KBM-7 (cell line): Measurements from ENCODE around the gene DNHD1.
A peak's percentile ranks its signal among the peaks of the same experiment; 100 is the strongest.

ENCODE experiments used
- DNase-seq: peaks from one replicate; pipeline ENCODE4 v3.0.0-alpha.2; 2015
- in situ Hi-C: fragments of 300-500 bp; cut with MboI; formaldehyde crosslinking; loops from 2 replicates; pipeline ENCODE4 v1.14.3; 2020; ENCODE audit warnings: low sequenced_read_pairs, low pct_unique_long_range_greater_than_20kb, mixed read lengths

Gene DNHD1, protein sequence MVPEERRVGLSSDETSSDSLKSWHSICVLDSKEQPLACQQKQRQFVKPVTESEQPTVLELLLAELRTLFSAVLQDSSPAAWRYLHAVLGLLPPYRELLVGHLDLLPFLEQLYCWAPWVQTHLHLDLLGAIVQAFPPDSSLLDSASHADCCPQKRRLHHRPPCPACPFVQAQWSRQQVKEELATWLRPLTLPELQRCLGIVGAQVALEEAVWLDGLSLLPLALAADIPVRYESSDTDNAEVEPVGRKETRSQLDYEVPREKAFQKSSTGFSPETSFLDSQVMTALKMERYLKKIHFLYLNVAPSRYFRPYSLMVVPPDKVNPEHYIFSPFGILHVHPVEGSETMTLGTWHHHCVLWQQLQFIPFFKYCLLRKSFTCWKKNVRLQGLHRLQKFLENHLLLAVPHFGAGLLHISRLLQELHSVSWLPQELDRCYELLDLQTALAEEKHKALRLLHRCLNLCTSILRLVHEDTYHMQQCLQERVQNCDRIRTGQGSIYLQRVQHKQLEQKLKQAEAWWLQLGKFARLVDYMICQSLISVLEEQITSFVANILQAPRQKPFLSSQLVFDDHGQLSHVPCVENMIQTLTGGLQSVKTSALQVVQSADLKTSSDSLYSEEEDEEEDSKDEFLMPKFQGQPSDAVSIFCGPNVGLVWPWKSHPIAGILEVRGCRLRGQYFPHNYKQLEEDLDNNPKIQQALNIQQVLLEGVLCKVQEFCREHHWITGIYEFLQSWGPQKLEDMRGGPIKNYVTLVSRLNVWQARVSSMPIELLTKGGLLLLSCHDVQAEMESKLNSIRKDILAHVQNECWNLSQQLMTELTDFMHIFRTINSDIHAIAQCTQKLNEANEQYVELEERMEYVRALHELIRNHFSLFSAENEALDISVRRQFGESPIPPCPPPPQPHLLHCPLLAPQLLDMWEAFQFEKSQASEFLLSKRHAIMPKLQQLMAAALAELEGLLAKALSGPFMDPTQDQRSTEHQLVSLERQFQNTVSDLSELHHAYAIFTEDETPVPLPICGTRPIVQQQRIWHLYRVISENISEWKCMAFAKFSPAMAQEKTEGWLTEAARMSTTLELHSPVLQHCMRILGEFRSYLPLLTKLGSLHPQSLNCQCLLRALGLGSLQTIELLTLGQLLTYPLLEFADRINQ (N-terminal part only)

DNA sequence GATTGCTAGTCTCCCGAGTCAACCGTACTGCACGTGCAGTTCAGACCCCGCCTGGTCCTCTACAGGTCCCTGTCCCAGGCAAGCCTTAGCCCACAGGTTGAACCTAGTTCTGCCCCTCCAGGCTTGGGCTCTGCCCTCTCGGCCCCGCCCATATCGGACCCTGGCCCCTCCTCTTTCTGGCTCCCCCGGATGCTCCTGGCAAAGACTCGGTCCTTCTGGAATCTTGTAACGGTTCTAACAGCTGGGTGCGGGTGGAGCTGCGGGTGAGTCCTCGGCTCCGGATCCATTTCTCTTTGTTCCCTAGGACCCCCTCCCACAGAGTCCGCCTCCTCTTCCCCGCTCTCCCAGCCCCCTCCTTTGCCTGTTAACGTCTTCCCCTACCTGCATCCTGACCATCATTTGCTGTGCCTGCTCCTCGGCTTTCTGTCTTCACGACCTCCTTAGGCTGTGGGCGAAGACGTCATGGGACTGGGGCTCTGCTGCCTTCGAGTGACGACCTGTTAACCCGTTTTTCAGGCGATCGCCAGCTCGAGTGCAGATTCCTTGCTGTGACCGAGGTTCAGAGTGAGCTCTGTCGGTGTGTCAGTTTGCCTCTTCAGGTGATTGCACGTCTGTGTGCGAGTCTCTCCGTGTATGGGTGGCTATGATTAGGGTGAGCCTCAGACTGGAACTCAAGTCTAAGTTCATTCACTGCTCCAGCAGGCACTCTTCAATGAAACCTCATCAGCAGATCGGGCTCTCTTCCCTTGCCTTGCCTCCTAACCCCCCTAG, at the start of gene DNHD1:
TSS of gene DNHD1 (plus strand) at position 212 of the 771 bp plus-strand sequence. CDS start 936 bp downstream, outside the sequence.
- in situ Hi-C loops = no loop called here
- no peak for DNase-seq

DNA sequence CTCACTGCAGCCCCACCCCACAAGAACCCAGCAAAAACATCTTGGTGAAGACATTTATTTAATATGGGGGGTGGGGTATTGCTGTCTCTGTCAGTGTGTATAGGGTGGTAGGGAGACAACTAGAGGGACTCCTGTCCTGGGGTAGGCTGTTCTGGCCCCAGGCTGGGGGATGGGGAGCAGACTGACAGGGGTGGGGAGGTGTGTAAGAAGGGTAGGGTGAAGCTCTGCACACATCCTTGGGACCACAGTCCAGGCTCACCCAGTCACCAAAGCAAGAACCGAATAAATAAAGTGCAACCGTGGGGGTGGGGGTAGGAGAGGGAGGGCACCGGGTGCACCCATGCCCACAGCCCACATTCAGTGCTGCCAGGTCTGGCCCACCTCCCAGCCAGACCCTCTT, 48.5 kb upstream of the DNHD1 start:
- in situ Hi-C loops = no loop called here
- no peak for DNase-seq

DNA sequence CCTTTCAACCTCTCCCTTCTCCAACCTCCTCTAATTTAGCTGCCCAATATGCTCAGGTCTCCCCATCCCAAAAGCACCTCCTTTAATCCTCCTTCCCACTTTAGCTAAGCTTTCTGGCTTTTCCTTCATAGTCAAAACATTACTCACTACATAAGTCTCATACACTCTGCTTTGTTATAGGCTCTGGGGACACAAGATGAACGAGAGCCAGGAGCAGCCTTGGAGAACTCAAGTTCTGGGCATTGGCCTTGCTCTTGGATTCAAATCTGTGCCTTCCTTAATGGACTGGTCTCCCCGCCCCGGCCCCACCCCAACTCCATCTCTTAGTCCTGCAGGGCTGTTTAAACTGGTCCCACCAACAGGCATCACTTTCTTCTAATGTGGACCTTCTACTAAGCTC, 44.9 kb upstream of the DNHD1 start:
- no peak for DNase-seq
- in situ Hi-C loops = no loop called here

DNA sequence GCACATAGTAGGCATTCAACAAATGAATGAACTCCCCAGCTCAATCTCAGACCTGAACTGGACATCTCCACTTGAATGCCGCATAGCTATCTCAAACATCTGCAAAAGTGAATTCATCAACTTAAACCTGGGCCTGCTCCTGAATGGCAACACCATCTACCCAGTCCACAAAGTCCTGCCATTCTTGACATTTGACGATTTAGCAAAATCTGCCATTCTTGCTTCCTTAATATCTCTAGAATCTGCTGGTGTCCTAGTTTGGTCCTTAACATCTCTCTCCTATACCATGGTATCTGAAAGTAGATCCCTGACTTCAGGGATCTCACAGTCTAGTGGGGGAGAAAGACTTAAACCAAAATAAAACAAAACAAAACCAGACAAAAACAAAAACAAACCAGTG, 43.9 kb upstream of the DNHD1 start:
- DNase-seq = no peak
- in situ Hi-C loops = no loop called here

DNA sequence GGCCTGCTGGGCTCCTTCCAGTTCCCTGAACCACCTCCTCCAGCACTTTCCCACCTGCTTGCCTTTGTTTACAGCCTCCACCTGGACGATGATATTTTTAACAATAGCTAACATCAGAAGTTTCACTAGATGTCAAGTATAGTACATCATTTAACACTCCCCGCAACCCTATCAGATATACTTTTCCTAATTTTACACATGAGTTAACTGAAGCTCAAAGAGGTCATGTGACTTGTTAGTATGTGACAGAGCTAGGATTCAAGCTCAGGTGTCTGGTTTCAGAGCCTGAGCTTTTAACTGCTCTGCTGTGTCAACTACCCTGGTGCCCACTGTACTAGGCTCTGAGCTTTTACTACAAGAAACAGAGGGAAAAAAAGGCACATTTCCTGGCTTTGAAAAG, 42.0 kb upstream of the DNHD1 start:
- DNase-seq = no peak
- in situ Hi-C loops = no loop called here

DNA sequence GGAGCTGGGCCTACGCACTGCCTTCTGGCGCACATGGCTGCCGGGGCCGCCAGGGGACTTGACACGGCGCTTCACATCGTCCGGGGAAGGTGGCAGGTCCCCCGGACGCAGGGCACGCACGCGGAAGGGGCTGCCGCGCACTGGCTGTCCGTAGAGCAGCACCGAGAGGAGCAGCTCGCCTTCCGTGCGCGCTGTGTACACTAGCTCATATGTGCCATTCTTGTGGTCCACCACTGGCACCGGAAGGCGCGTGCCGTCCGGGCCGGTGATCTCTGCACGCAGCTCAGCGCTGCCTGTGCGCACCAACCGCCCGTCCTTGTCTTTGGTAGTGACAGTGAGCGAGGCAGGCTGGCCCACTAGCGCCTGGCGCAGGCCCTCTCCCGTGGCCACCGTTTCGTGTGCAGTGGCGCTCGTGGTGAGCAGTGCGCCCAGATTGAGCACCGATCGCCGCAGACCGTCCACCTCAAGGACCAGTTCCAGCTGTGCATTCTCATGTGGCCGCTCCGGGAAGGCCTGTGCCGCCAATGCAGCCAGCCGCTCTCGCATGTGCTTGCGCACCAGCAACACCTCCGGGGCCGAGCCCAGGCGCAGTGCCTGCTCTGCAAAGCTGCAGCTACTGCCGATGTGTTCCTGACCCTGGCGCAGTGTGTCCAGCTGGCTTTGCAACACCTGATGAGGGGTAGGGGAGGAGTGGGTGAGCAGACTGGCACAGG, 40.6 kb upstream of the DNHD1 start:
- no peak for DNase-seq
- in situ Hi-C loops = no loop called here

DNA sequence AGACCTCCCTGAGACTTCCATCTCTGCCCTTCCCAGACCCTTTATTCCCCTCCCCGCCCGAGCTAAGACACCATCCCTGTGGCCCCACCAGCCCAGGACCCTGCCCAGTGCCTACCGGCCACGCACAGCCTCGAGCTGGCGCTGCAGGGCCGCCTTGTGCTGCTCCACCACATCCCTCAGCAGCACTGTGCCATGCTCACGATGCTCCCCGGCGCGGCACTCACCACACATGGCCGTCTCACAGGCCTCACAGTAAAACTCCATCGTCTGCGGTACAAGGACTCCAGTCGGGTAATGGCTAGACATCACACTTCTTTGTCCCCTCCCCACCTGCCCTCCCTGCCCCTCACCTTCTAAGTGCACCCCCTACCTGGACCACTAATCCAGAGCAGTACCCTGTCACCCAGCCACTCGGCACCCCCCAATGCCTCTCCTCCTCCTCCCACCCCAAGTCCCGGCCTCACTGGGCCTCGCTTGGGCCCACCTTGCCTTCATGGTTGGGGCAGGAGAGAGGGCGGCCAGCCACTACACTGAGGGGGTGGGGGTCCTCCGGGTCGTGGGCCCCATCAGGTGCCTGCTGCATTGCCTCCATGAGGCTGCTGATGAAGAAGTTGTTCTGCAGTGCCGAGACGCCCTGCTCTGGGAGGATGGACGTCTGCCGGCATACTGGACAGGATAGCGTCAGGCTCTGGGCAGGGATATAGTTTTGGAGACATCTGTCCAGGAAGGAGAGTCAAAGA, 39.3 kb upstream of the DNHD1 start:
- DNase-seq = no peak
- in situ Hi-C loops = no loop called here

DNA sequence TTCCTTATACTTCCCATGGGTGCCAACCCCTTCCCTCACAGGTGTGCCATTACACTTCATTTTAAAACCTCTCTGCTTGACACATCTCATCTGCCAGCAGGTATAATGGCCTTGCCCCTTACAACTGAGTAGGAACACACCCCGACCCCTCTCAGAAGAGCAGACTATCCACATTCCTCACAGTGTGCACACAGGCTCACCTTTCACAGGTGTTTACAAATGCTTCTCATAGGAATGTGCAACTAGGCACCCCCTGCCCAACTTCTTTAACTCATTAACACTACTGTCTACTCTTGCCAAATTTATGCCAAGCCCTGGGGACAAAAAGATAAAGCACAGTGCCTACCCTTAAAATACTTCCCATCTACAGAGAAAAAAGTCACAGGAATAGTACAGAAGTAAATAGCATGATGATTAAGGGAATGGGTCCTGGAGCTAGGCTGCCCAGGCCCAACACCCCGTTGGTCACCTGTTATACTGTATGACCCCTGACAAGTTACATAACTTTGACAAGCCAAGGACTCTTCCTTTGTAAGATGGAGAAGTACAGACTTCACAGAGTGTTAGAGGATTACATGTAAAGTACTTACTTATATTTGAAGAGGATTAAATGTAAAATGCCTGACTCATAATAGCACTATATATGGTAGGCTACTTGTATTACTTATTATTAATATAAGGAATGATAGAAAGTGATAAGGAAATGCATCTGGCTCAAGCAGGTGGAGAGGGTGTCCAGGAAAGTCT, 38.6 kb upstream of the DNHD1 start:
- in situ Hi-C loops = no loop called here
- DNase-seq = no peak

DNA sequence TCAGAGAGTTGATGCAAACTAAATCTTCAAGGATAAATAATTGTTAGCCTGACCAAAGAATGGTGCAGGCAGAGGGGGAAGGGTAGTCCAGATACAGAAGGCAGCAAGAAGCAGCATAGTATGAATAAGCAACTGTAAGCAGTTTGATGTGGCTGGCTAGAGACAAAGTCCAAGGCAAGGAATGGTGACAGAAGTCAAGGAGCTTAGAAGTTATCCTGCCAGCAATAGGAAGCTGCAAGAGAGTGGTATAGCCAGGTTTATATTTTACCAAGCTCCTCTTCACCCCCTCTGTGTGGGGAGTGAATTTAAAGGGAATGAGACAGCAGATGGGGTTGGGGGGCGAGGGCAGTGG, 38.0 kb upstream of the DNHD1 start:
- in situ Hi-C loops = no loop called here
- no peak for DNase-seq

DNA sequence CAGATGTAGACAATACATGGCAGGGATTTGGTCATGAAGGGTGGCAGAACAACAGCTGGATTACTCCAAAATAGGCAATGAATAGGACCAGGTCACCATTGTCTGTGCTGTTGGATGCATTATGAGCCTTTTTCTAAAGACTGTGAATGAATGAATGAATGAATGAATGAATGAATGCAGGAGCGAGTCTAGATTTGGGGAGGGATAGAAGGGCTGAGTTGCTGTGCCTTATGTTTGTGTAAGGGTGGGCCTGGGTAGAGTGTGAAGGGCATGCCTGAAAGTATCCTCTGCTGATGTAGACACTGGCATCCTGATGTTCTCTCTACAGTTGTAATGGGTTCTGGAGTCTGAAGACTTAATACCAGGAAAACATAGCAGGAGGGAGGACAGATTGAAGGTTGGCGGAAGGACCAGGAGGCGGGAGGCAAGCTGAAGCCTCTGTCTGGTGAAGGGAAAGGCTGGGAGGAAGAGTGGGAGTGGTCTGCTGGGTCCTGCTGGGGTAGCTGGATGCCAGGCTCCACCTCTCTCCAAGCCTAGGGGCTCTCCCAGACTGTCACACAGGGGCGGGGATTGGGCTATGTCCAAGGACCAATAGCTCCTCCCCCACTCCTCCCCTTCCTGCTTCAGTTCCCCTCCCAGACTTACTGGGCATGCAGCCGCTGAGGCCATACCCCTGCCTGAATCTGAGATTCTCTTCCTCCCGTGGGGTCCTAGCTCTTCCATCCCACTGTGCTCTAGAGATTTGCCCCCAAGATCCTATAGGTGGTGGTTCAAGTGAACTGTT, 28.2 kb upstream of the DNHD1 start:
- in situ Hi-C loops = no loop called here
- DNase-seq = peak; percentile 96

DNA sequence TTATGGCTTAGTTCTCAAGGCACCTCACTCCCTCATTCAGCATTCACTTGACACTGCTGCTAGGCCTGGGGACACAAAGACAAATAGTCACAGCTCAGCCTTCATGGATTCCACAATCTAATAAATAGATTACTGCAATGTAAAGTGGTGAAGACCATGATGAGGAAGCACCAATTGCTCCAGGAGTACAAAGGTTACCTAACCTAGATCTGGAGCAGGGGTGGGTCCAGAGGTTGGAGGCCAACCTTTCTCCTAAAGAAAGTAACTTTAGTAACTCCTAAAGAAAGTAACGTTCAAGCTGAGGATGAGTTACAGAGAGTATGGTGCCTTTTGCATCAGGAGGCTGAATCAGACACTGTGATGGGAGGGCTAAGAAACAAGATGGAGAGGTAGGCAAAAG, 27.5 kb upstream of the DNHD1 start:
- DNase-seq = no peak
- in situ Hi-C loops = no loop called here

DNA sequence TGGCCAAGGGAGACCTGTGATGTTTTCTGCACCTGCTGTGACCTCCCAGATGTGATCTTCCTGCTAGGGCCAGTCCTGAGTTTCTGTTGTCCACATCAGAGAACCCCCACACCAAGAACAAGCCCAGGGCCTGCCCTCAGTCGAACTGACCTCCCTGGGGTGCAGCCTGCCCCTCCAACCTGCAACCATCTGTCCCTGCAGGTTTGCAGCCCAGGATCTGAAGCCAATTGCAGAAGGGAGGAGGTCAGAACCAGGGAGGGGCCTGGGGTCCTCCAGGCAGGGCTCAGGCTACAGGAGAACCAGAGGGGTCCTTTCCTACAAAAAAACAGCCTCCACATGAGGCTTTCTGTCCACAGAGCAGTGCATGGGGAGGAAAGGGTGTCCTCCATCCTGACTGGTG, 24.1 kb upstream of the DNHD1 start:
- DNase-seq = no peak
- in situ Hi-C loops = no loop called here

DNA sequence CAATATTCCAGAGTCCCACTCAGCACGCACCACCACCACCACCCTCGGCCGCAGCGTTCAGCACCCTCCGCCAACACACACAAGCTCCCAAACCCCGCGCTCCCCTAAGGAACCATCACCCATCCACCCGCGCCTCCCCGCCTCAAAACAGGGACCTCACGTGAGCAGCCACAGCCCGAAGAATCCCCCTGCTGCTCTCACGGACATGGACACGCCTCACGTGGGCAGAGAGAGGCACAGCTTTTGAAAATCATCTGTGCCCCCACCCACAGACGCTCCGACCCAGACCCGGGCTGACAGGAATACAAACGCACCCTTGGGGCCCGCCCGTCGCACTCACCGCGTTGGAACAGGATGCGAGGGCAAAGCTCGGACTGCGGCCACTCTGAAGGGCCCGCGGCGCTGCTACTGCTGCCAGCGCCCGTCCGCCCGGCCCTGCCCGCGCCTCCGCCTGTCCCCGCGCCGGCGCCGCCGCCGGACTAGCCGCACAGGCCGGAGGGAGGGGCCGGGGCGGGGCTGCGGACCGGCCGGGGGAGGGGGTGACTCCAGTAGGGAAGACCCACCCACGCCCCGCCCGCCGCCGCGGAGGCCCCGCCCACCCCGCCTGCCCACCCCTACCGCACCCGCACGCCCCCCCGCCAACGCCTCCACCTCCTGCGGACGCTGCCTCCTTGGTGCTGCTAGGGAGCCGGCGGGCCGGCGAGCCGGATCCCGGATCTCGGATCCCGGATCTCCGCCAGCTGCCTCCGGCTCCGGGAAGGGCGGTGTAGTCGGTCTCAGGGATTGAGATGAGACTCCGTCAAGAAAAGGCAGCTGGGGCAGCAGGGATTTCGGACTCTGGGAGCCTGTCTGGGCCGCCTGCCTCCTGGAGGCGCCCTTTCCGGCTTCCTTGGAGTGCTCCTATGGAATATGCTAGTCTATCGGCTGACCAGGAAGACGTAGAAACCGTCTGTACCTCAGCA, 23.3 kb upstream of the DNHD1 start, which contains the start of gene TRIM3:
TSS of gene TRIM3 (minus strand) at position 491 of the 962 bp plus-strand sequence. CDS start 8,246 bp downstream, outside the sequence.
- DNase-seq = peak; percentile 57
- in situ Hi-C loops = no loop called here

DNA sequence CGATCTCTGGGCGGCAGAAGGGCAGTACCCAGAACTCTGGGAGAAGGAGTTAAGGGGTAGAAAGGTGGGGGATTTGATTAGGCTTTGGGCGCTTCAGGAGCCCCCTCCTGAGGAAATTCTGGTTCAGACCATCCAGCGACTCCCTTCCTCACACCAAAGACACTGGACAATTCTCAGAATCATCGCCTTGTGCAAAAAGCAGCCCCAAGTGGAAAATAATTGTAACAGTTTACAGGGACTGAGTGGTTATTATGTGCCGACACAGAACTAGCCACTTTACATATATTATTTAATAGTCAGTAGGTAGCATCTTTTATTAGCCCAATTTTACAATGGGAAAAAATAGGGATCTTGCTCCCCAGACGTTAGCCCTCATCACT, 22.7 kb upstream of the DNHD1 start:
- DNase-seq = no peak
- in situ Hi-C loops = no loop called here

DNA sequence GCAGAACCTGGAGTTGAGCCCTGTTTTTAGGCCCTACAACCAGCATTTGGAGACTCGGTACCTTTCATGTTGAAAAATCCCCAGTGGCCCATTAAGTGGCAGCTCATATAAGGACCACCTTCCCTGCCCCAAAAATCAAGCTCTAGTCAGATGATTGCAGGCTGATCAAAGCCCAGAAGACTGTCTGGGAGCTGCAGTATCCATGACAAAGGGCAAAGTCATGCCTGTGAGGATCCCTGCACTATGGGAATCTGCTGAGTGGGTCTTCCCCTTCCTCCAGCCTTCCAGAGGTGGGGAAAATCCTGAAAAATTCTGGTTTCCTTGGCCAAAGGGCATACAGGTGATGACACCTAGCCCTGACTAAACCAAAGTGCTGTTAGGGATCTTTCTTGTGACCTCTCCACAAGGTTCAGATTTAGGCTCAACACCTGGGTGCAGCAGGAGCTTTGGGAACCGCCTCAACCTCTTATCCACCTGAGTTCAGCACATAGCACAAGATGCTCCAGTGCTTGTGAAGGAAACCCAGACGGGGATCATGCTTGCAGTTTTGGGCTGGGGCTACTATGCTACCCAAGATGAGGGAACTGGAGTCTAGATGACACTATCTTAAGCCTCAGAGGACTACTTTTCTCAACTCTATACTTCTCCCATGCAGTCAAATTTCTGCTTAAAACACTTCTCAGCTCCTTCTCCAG, 22.1 kb upstream of the DNHD1 start:
- no peak for DNase-seq
- in situ Hi-C loops = no loop called here
